ENCODE data around the gene FAM89B. TPM values are rescaled to one million over a fixed set of nuclear protein-coding genes. Genes with fewer than 3 reads are reported as not detected.

The FAM89B gene
- total RNA-seq, 2 donors from 2014 or later = 25.7 to 51.0 TPM

DNA sequence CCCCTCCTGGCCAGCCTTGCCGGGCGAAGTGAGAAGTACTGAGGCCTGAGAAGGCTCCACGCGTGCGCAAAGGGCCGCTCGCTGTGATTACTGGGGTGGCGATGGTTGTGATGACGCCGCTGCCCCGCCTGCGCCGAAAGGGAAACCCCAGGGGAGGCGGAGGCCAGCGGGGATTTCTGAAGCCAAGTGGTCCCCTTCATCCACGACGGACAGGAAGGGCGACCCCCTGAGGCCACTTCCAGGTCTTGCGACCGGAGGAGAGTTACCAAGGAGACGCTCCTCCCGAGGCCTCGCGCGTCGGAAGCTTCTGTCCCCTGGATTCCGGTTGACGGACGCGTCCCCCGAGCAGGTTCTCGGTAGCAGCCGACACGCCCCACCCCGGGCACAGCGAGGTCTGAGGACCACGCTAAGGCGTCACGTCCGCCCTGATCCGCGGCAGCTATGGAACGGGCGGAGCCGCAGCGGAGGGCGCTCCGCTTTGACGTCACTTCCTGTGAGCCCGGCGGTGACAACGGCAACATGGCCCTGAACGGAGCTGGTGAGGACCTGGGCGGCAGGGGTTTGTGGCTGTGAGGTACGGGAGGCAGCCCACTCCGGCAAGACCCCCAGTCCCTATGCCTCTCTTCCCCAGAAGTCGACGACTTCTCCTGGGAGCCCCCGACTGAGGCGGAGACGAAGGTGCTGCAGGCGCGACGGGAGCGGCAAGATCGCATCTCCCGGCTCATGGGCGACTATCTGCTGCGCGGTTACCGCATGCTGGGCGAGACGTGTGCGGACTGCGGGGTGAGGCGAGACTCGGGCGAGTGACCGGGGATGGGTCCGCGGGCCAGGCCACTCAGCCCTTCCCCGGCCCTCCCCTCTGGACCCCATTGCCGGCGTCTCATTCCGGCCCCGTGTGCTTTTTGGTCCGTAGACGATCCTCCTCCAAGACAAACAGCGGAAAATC lies 2.1 kb upstream of the FAM89B start, which contains the start of gene ZNRD2:
Gene ZNRD2 (plus strand): TSS at position 505 of the 946 bp plus-strand sequence. CDS start 15 bp downstream, at position 520.
- DNase-seq (ENCODE audit: low spot score) = peak; percentile 98
- Histone ChIP-seq H3K27me3 (no peaks in the 10 kb centered on the region), H3K4me1 (peaks cover 3 to 69% of the 10 kb centered on the region in 2 donors), H3K9me3 (no peaks in the 10 kb centered on the region), H3K4me3 (peak within 1 kb of the TSS; percentile 94 to 97), H3K27ac (peak within 1 kb of the TSS; percentile 94 to 97), H3K36me3 (peaks cover 6% of the 10 kb centered on the region)
- peak; percentile 20 to 57 for TF ChIP-seq CTCF (IDR thresholded peaks at IDR 0.05)

- Histone ChIP-seq H3K4me3 (peak overlapping the region; percentile 94 to 97), H3K4me1 (peaks cover 3 to 77% of the 10 kb centered on the region in 2 donors), H3K27me3 (no peaks in the 10 kb centered on the region), H3K36me3 (peaks cover 6% of the 10 kb centered on the region), H3K27ac (peak overlapping the region; percentile 94 to 97), H3K9me3 (no peaks in the 10 kb centered on the region)
- DNase-seq (ENCODE audit: low spot score) = no peak
- no peak for TF ChIP-seq CTCF (IDR thresholded peaks at IDR 0.05)
These were observed 918 bp upstream of the FAM89B start for GRCh38 chr11:65571420-65571819.

DNA sequence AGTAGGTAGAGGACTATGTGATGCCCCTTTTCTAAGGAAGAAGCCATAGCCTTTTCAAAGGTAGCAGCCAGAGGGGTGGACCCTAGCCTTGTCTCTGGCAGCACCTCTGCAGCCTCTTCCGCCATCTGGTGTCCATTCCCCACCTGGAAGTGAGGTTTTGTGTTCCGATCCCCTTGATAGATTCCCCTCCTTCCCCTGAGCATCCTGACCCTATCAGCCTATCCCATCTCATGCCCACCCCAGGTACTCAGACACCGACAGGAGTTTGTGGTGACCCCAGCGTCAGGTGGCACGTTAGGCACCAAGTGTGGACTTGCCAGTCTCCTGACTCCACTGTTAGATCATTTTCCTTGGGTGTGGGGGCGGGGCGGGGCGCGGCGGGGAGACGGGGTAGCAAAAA lies 398 bp upstream of the FAM89B start:
- Histone ChIP-seq H3K4me1 (peaks cover 3 to 80% of the 10 kb centered on the region in 2 donors), H3K4me3 (peak overlapping the region; percentile 52 to 84), H3K9me3 (no peaks in the 10 kb centered on the region), H3K36me3 (peaks cover 6% of the 10 kb centered on the region), H3K27ac (peak overlapping the region; percentile 94 to 97), H3K27me3 (no peaks in the 10 kb centered on the region)
- no peak for DNase-seq (ENCODE audit: low spot score)
- peak in 1 of 2 donors; percentile 49 for TF ChIP-seq CTCF (IDR thresholded peaks at IDR 0.05)

DNA sequence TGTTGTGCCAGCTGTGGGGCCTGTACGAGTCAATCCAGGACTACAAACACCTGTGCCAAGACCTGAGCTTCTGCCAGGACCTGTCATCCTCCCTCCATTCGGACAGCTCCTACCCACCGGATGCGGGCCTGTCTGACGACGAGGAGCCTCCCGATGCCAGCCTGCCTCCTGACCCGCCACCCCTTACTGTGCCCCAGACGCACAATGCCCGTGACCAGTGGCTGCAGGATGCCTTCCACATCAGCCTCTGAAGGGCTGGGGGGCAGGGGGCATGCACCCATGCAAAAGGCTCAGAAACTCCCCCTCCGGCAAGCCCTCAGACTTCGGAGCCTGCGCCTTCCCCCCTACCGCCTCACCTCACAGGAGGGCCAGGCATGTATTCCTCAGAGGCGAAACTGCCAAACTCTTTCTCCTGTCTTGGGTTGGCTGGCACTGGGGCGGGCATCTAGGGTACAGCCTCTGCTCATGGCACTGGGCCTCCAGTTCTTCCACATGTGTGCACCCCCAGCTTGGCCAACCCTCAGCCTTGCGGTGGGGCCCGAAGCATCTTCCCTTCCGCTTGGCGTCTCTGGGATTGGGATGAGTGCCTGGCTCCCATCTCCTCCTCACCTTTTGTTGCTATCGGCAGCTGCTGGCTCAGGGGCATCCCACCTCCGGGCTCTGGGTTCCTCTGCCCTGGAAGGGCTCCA lies 1.2 kb downstream of the FAM89B start:
- Histone ChIP-seq H3K27ac (peak overlapping the region; percentile 94 to 97), H3K9me3 (no peaks in the 10 kb centered on the region), H3K36me3 (no peaks in the 10 kb centered on the region), H3K4me3 (peak overlapping the region; percentile 52 to 84), H3K27me3 (no peaks in the 10 kb centered on the region), H3K4me1 (peaks cover 3 to 82% of the 10 kb centered on the region in 2 donors)
- DNase-seq (ENCODE audit: low spot score) = no peak
- no peak for TF ChIP-seq CTCF (IDR thresholded peaks at IDR 0.05)

- H3K9me3 ChIP-seq = no peaks in the 10 kb centered on the region
- peaks cover 3 to 80% of the 10 kb centered on the region in 2 donors for H3K4me1 ChIP-seq
- peak; percentile 95 for DNase-seq (ENCODE audit: low spot score)
- no peaks in the 10 kb centered on the region for H3K27me3 ChIP-seq
- peaks cover 5% of the 10 kb centered on the region for H3K36me3 ChIP-seq
- H3K27ac ChIP-seq = peak overlapping the region; percentile 94 to 97
- TF ChIP-seq CTCF (IDR thresholded peaks at IDR 0.05) = peak; percentile 96 to 99
- H3K4me3 ChIP-seq = peak overlapping the region; percentile 66 to 84
These were observed 1.9 kb downstream of the FAM89B start for GRCh38 chr11:65574109-65574810.
